Endothelial cell of umbilical vein (primary cell): ENCODE data around the gene FAM177B.

Source experiments
- FOS ChIP-seq: IDR thresholded peaks from 2 replicates; pipeline ENCODE4 v1.6.1; 2011; ENCODE audit warnings: mild to moderate bottlenecking, low read length, moderate library complexity, borderline replicate concordance; ENCODE audit not compliant: insufficient read depth
- POLR2A ChIP-seq: IDR thresholded peaks from 2 replicates; pipeline ENCODE4 v1.6.1; 2012; ENCODE audit warnings: low read depth, mild to moderate bottlenecking, control low read depth, low read length
- TF ChIP-seq, protein P1 (sequence below): IDR thresholded peaks from 2 replicates; pipeline ENCODE4 v1.6.1; 2011; ENCODE audit not compliant: insufficient read depth, insufficient read length
- TF ChIP-seq, protein P2 (sequence below), 2 donors: IDR thresholded peaks; 1 replicate in 1 of 2; 2 replicates in 1 of 2; pipeline ENCODE4 v1.5.1; 2011; ENCODE audit warnings: low read length in 2 of 2, mild to moderate bottlenecking in 2 of 2, moderate library complexity in 2 of 2, control low read depth in 1 of 2, inconsistent platforms in 1 of 2, low read depth in 1 of 2; ENCODE audit not compliant: insufficient read depth in 1 of 2; ENCODE audit errors: extremely low read depth in 1 of 2

DNA sequence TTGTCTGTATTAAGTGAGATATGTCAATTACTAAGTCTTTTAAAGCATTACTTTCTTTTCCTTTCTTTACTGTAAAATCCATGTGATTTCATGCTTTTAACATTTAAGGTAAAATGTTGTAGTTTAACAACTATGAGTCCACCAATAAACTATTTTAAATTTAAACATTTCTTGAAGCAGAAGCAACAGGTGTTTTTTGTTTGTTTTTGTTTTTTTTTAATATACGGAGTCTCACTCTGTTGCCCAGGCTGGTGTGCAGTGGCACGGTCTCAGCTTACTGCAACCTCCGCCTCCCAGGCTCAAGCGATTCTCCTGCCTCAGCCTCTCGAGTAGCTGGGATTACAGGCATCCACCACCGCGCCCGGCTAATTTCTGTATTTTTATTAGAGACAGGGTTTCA is 40.3 kb upstream of the FAM177B start:
- TF ChIP-seq FOS (no peak), POLR2A (no peak)
- TF ChIP-seq, protein P1, sequence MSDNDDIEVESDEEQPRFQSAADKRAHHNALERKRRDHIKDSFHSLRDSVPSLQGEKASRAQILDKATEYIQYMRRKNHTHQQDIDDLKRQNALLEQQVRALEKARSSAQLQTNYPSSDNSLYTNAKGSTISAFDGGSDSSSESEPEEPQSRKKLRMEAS, result no peak
- TF ChIP-seq, protein P2, sequence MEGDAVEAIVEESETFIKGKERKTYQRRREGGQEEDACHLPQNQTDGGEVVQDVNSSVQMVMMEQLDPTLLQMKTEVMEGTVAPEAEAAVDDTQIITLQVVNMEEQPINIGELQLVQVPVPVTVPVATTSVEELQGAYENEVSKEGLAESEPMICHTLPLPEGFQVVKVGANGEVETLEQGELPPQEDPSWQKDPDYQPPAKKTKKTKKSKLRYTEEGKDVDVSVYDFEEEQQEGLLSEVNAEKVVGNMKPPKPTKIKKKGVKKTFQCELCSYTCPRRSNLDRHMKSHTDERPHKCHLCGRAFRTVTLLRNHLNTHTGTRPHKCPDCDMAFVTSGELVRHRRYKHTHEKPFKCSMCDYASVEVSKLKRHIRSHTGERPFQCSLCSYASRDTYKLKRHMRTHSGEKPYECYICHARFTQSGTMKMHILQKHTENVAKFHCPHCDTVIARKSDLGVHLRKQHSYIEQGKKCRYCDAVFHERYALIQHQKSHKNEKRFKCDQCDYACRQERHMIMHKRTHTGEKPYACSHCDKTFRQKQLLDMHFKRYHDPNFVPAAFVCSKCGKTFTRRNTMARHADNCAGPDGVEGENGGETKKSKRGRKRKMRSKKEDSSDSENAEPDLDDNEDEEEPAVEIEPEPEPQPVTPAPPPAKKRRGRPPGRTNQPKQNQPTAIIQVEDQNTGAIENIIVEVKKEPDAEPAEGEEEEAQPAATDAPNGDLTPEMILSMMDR (IDR thresholded peaks at IDR 0.05; ENCODE audit: extremely low read depth in 1 of 2, insufficient read depth in 1 of 2, low read depth in 1 of 2, low read length in 2 of 2), result no peak
